ENCODE data around the gene NUDT15. TPM values are rescaled to one million over a fixed set of nuclear protein-coding genes. Genes with fewer than 3 reads are reported as not detected.

The NUDT15 gene
- total and polyA plus RNA-seq, 2 of the 8 experiments (the other 6 are each of a cell fraction or from before 2014, with no cell fraction given): 37.8 to 65.9 TPM

DNA sequence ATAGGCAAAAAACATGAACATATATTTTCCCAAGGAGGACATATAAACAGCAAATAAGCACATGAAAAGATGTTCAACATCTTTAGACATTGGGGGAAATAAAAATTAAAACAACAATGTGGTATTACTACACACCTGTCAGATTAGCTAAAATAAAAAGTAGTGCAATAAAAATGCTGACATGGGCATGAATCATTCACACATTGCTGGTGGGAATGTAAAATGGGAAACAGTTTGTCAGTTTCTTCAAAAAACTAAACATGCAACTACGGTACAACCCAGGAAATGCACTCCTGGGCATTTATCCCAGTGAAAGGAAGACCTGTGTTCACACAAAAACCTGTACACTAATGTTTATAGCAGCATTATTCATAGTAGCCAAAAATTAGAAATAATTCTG lies 31.1 kb upstream of the NUDT15 start:
- H2AFZ ChIP-seq (ENCODE audit: low read length): no peak overlapping the region
- no peak overlapping the region for H3K4ac ChIP-seq (replicated peaks; ENCODE audit: insufficient read length, low read depth, low read length)
- H3K23ac ChIP-seq (ENCODE audit: insufficient read length): no peak overlapping the region
- H4K5ac ChIP-seq (ENCODE audit: insufficient read length, low read depth, low read length): no peak overlapping the region
- H3K9me3 ChIP-seq (ENCODE audit: insufficient read depth in 2 of 2, low read depth in 1 of 2, low read length in 1 of 2): no peaks in the 10 kb centered on the region
- no peaks in the 10 kb centered on the region for H3K36me3 ChIP-seq (ENCODE audit: control insufficient read depth in 2 of 4, insufficient read depth in 4 of 4, low read length in 3 of 4)
- no peak overlapping the region for H3K9ac ChIP-seq (replicated peaks in 1 of 4; ENCODE audit: extremely low read depth in 1 of 4, low read depth in 3 of 4, low read length in 3 of 4)
- WGBS, 2 experiments (ENCODE audit: extremely low coverage in 1 of 2, insufficient coverage in 1 of 2, insufficient read length in 1 of 2, insufficient replicate concordance in 2 of 2, low coverage in 1 of 2, low lambda C conversion rate in 2 of 2, missing lambda C conversion rate in 1 of 2): 89% methylated on average over 1 of the region's 1 CpG; no CpG with 5 or more reads in 1 of the 2 experiments
- no peak overlapping the region for H4K8ac ChIP-seq (ENCODE audit: extremely low read depth, insufficient read depth, low read length)
- no peak overlapping the region for H2BK20ac ChIP-seq (ENCODE audit: low read length)
- H3K4me2 ChIP-seq (ENCODE audit: insufficient read depth in 1 of 2, low read depth in 2 of 2, low read length in 2 of 2): no peak overlapping the region
- H3K18ac ChIP-seq (ENCODE audit: extremely low read depth, low read length): no peak overlapping the region
- H2BK15ac ChIP-seq (ENCODE audit: low read length): no peak overlapping the region
- peaks cover 2% of the 10 kb centered on the region for H3K23me2 ChIP-seq (ENCODE audit: low read depth, low read length)
- no peak overlapping the region for H2BK120ac ChIP-seq (replicated peaks; ENCODE audit: low read depth, low read length)
- no peak overlapping the region for H2BK5ac ChIP-seq (ENCODE audit: low read depth, low read length)
- FAIRE-seq (no peak), DNase-seq (ENCODE audit: low read depth in 1 of 2, low spot score in 2 of 2) (no peak)
- H3K79me1 ChIP-seq (ENCODE audit: low read depth, low read length): no peaks in the 10 kb centered on the region
- H3K27me3 ChIP-seq (replicated peaks in 1 of 4; ENCODE audit: control insufficient read depth in 3 of 4, extremely low read depth in 1 of 4, insufficient read depth in 3 of 4, low read length in 3 of 4): no peaks in the 10 kb centered on the region
- TF ChIP-seq CHD1 (IDR thresholded peaks at IDR 0.05; ENCODE audit: low read depth, low read length) (no peak), RNF2 (IDR thresholded peaks at IDR 0.05; ENCODE audit: borderline replicate concordance, low read depth, low read length, missing control alignments, poor library complexity, severe bottlenecking) (no peak), GTF2F1 (IDR thresholded peaks at IDR 0.05; ENCODE audit: borderline replicate concordance, low read depth, low read length) (no peak), SAP30 (IDR thresholded peaks at IDR 0.05; ENCODE audit: insufficient read depth, insufficient replicate concordance, low read length) (no peak), SUZ12 (IDR thresholded peaks at IDR 0.05; ENCODE audit: low read length) (no peak), RFX5 (IDR thresholded peaks at IDR 0.05; ENCODE audit: borderline replicate concordance, low read depth, low read length) (no peak)
- H4K91ac ChIP-seq (replicated peaks; ENCODE audit: insufficient read length, low read length): no peak overlapping the region
- ChIA-PET CTCF (ENCODE audit: partially characterized antibody) (interaction anchor here (0.7 to 2.4 kb wide), 2 partner anchors 31 to 112 kb away, joined by 3 to 10 read pairs; partner anchors contain the start of gene NUDT15), POLR2A (ENCODE audit: partially characterized antibody) (interaction anchor here (1.5 kb wide), 1 partner anchor 31 kb away, joined by 5 read pairs; the partner anchor contains the start of gene NUDT15)
- H3K4me1 ChIP-seq (replicated peaks in 1 of 4; ENCODE audit: control insufficient read depth in 3 of 4, insufficient read depth in 4 of 4, low read length in 3 of 4): peaks cover 0 to 4% (median 1%) of the 10 kb centered on the region in 4 experiments; a peak in 3 of 7 replicates
- H3K79me2 ChIP-seq (ENCODE audit: control insufficient read depth in 1 of 2, insufficient read depth in 2 of 2, low read length in 2 of 2): no peaks in the 10 kb centered on the region
- no peak overlapping the region for H3K56ac ChIP-seq (replicated peaks; ENCODE audit: insufficient read length, low read depth, low read length)
- H3K4me3 ChIP-seq (ENCODE audit: extremely low read depth in 1 of 4, insufficient read depth in 2 of 4, low read depth in 3 of 4, low read length in 4 of 4): no peak overlapping the region
- H4K20me1 ChIP-seq (replicated peaks in 1 of 2; ENCODE audit: control insufficient read depth in 1 of 2, insufficient read depth in 2 of 2, low read length in 2 of 2): no peaks in the 10 kb centered on the region
- H3K27ac ChIP-seq (ENCODE audit: low read depth, low read length): no peak overlapping the region
- H2BK12ac ChIP-seq (ENCODE audit: low read depth, low read length): no peak overlapping the region
- H2AK5ac ChIP-seq (ENCODE audit: low read depth, low read length): no peak overlapping the region
- no peak overlapping the region for H3K14ac ChIP-seq (ENCODE audit: insufficient read length)
